A673 (cell line): ENCODE results near the gene EFL1. TPM values are rescaled to one million over a fixed set of nuclear protein-coding genes. Genes with fewer than 3 reads are reported as not detected.

Source experiments
- BruUV-seq: library from RNA; stranded (reverse); fragments of 400-500 nt; replicated peaks from 2 replicates; lab custom pipeline; 2021; lab: Mats Ljungman, UMichigan
- CTCF ChIA-PET: fragments of 300-600 bp; sonication (Branson Sonifier 250); formaldehyde crosslinking; loops from one replicate; lab custom pipeline; 2022; ENCODE audit warnings: antibody characterized with exemption; lab: Charles Lee
- POLR2A ChIA-PET: fragments of 300-600 bp; sonication (Branson Sonifier 250); formaldehyde crosslinking; loops from one replicate; lab custom pipeline; 2022; ENCODE audit warnings: antibody characterized with exemption; ENCODE audit not compliant: low non-redundant PET; lab: Charles Lee
- DNase-seq: peaks from one replicate; pipeline ENCODE4 v3.0.0-alpha.2; 2015; ENCODE audit warnings: low spot score
- H3K27ac ChIP-seq: fragments of 200-600 bp; sonication (generic); 2 replicates; pipeline ENCODE4 v1.5.1; 2016; ENCODE audit warnings: mixed run types, low read depth, mild to moderate bottlenecking, mixed read lengths, antibody characterized with exemption, low read length; ENCODE audit not compliant: poor library complexity, severe bottlenecking
- H3K27me3 ChIP-seq: fragments of 200-600 bp; sonication (generic); replicated peaks from 2 replicates; pipeline ENCODE4 v1.6.1; 2017; ENCODE audit warnings: mixed run types, low read depth, mild to moderate bottlenecking, mixed read lengths, antibody characterized with exemption, low read length; ENCODE audit not compliant: insufficient read depth, poor library complexity
- H3K36me3 ChIP-seq: fragments of 200-600 bp; sonication (generic); 2 replicates; pipeline ENCODE4 v1.6.1; 2016; ENCODE audit warnings: mixed run types, mild to moderate bottlenecking, mixed read lengths, antibody characterized with exemption, low read length; ENCODE audit not compliant: insufficient read depth, poor library complexity, severe bottlenecking
- H3K4me1 ChIP-seq: fragments of 200-600 bp; sonication (generic); 2 replicates; pipeline ENCODE4 v1.6.1; 2017; ENCODE audit warnings: mixed run types, mild to moderate bottlenecking, mixed read lengths, antibody characterized with exemption, low read length; ENCODE audit not compliant: insufficient read depth, poor library complexity, severe bottlenecking
- H3K4me3 ChIP-seq: fragments of 200-600 bp; sonication (generic); 2 replicates; pipeline ENCODE4 v1.5.1; 2016; ENCODE audit warnings: low read depth, mixed run types, mild to moderate bottlenecking, mixed read lengths, low read length; ENCODE audit not compliant: poor library complexity, severe bottlenecking
- H3K9me3 ChIP-seq: fragments of 200-600 bp; sonication (generic); 2 replicates; pipeline ENCODE4 v1.6.1; 2016; ENCODE audit warnings: mixed run types, low read depth, mild to moderate bottlenecking, mixed read lengths, antibody characterized with exemption, low read length; ENCODE audit not compliant: poor library complexity, severe bottlenecking
- EZH2 ChIP-seq: fragments of 200-600 bp; sonication (generic); IDR thresholded peaks from 2 replicates; pipeline ENCODE4 v1.6.1; 2017; ENCODE audit warnings: borderline replicate concordance, low read depth, mild to moderate bottlenecking, mixed read lengths, antibody characterized with exemption, low read length; ENCODE audit not compliant: poor library complexity, severe bottlenecking
- intact Hi-C: fragments of 100-400 bp; cut with micrococcal nuclease; formaldehyde crosslinking; loops from one replicate; pipeline ENCODE4 v1.10.0; 2022; ENCODE audit not compliant: unreplicated experiment
- total RNA-seq: library from RNA; stranded (reverse); gene quantifications from 2 replicates; pipeline ENCODE4 v1.2.3, GENCODE V29; 2021
- TF ChIP-seq, protein P1 (sequence below): fragments of 300-800, 200-600 bp; sonication (generic); conservative IDR thresholded peaks from 2 replicates; pipeline ENCODE4 v1.5.1; 2017; ENCODE audit warnings: low read depth, mild to moderate bottlenecking, antibody characterized with exemption, low read length, moderate library complexity, mixed read lengths

EFL1 gene
- total RNA-seq, 1 experiment from 2014 or later: 26.1 TPM

DNA sequence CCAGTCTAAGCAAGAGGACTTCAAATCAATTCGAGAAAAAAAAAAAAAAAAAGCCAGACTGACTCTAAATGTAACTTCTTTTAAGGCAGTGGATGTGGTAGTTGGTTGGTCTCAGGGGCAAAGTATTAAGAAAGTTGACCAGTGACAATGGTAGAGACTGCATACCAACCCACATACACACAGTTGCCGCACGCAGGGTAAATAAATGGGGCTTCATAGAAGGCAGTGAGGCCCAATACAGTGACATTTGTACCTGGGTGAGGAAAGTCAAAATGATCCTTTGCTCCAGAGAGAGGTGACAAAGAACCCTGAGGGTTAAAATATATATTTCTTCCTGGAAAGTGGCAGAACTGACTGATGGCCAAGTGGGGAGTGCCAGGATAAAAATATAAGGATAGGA, 116.0 kb downstream of the EFL1 start:
- no TSS peak for BruUV-seq
- TF ChIP-seq EZH2: no peak
- TF ChIP-seq, protein P1, sequence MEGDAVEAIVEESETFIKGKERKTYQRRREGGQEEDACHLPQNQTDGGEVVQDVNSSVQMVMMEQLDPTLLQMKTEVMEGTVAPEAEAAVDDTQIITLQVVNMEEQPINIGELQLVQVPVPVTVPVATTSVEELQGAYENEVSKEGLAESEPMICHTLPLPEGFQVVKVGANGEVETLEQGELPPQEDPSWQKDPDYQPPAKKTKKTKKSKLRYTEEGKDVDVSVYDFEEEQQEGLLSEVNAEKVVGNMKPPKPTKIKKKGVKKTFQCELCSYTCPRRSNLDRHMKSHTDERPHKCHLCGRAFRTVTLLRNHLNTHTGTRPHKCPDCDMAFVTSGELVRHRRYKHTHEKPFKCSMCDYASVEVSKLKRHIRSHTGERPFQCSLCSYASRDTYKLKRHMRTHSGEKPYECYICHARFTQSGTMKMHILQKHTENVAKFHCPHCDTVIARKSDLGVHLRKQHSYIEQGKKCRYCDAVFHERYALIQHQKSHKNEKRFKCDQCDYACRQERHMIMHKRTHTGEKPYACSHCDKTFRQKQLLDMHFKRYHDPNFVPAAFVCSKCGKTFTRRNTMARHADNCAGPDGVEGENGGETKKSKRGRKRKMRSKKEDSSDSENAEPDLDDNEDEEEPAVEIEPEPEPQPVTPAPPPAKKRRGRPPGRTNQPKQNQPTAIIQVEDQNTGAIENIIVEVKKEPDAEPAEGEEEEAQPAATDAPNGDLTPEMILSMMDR: no peak
- H3K4me3 ChIP-seq: no peak overlapping the region
- H3K4me1 ChIP-seq: no peaks in the 10 kb centered on the region
- no peaks in the 10 kb centered on the region for H3K36me3 ChIP-seq
- no peak overlapping the region for H3K27ac ChIP-seq
- no peaks in the 10 kb centered on the region for H3K27me3 ChIP-seq
- intact Hi-C loops: no loop called here
- ChIA-PET CTCF (no interaction called here), POLR2A (no interaction called here)
- H3K9me3 ChIP-seq: no peaks in the 10 kb centered on the region
- no peak for DNase-seq

DNA sequence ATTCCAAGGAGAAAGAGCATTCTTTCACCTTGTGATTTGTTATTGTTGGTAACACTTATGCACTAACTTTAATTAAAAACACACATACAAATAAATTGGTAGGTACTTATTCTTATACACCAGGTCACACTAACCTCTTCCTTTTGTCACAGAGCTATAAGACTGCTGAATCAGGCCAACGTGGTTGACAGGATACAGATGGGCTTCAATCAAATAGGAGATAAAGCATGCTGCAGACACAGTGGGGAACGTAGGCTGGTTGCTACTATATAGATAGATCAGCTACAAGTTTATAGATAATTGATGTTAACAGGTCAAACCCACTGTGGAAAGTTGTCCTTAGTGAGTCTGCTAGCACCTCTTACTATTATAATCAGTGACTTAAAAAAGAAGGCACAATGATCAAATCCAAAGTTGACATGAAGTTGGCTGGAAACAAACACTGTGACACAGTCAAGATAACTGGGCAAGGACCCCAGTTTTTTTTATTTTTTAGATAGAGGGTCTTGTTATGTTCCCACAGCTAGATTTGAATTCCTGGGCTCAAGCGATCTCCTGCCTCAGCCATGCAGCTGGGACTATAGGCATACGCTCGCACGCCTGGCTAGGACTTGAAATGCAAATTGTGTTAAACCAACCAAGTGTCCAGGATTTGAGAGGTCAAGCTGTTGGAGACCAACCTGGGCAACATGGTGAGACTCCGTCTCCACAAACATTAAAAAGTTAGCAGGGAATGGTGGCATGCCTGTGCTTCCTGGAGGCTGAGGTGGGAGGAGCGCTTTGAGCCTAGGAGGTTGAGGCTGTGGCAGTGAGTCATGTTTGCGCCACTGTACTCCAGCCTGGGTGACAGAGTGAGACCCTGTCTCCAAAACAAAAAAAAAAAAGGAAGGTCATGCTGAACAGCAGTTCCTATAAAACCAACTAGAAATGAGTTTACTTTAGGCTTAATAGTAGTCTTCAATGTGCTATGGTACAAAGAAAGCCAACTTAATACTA, 118.8 kb downstream of the EFL1 start:
- BruUV-seq: no TSS peak
- POLR2A ChIA-PET: interaction anchor here (0.7 kb wide), 1 partner anchor 847 kb away, joined by 4 read pairs; no protein-coding TSS in a partner anchor
- H3K27ac ChIP-seq: no peak overlapping the region
- intact Hi-C loops: no loop called here
- TF ChIP-seq, protein P1: no peak
- TF ChIP-seq EZH2: no peak
- CTCF ChIA-PET: interaction anchor here (0.7 kb wide), 1 partner anchor 872 kb away, joined by 3 read pairs; no protein-coding TSS in a partner anchor
- DNase-seq: no peak
- H3K36me3 ChIP-seq: no peaks in the 10 kb centered on the region
- no peaks in the 10 kb centered on the region for H3K4me1 ChIP-seq
- no peaks in the 10 kb centered on the region for H3K9me3 ChIP-seq
- H3K4me3 ChIP-seq: no peak overlapping the region
- no peaks in the 10 kb centered on the region for H3K27me3 ChIP-seq

DNA sequence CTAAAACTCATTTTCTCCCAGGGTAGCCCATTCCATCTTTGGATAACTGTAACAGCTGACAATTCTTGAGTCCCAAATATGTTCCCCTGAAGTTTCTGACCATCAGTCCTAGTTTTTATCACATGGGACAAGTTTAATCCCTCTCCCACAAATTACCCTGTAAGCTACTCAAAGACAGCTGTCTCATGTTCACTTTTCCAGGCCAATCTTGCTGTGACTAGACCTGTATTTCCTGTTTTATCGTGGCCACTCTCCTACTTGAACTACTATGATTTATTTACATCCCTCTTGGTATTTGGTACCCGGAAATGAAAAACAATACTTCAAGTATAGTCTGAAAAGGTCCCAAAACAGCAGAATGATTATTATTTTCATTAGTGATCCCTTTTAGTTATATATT, 121.6 kb downstream of the EFL1 start:
- Histone ChIP-seq H3K4me1 (no peaks in the 10 kb centered on the region), H3K27ac (no peak overlapping the region), H3K9me3 (no peaks in the 10 kb centered on the region), H3K36me3 (no peaks in the 10 kb centered on the region), H3K27me3 (no peaks in the 10 kb centered on the region), H3K4me3 (no peak overlapping the region)
- intact Hi-C loops: no loop called here
- CTCF ChIA-PET: no interaction called here
- TF ChIP-seq, protein P1: no peak
- TF ChIP-seq EZH2: no peak
- BruUV-seq: no TSS peak
- POLR2A ChIA-PET: no interaction called here
- no peak for DNase-seq
